ENCODE results near the gene LRRC59. TPM values are rescaled to one million over a fixed set of nuclear protein-coding genes. Genes with fewer than 3 reads are reported as not detected.

Gene LRRC59
- total RNA-seq, 1 experiment from 2014 or later: 182 TPM

DNA sequence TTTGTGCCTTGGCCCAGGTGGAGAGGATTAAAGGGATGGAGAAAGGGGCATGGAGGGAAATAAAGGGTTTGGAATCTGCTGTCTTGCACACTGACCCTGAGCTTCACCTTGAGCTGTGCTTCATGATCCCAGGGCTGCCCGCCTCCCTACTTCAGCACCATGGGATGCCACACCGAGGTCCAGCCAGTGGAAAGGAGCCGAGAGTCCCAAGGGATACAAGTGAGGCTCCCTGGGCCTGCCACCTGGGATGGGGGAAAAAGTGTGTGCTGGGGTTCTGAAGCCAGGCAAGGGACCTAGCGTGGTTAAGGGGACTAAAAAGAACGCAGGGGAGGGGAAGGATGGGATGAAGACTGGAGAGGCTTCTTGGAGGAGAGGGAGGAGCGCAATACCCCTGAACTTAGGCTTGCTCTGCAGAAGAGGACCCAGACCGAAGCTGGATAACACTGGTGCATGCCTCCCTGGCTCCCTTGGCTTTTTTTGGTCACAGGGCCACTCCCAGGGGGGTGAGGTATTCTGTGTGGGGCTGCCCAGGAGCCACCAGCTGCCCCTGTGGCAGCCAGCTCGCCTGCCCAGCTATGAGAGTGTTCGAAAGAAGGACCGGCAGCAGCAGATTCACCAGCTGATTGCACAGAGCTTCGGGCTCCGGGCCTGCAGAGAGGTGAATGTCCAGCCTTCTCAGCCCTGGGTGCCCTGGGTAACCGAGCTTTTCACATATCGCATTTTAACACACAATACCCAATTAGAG, 31.5 kb downstream of the LRRC59 start:
- in situ Hi-C loops (cut with HindIII; ENCODE audit: low sequenced_read_pairs): no loop called here
- DNase-seq (ENCODE audit: low spot score): no peak

DNA sequence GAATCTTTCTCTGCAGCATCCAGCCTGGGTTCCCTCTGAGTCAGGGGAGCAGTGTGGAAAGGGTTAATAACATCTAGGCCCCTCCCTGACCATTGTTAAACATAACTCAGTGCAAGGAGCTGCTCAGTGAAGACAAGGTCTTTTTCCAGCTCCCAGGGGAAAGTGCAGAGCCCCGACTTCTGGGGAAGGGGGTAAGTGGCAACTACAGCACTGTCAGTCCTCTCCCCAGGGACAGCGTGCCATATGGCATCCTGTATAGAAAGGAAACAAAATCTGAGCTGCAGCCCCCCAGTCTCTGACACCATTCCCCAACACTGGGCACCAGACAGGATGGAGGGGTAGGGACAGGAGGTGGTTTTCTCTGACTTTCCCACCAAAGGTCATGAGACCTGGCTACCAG, 32.2 kb downstream of the LRRC59 start:
- DNase-seq (ENCODE audit: low spot score): no peak
- in situ Hi-C loops (cut with HindIII; ENCODE audit: low sequenced_read_pairs): no loop called here

GRCh38 chr17:50364715-50365114, 32.6 kb downstream of the LRRC59 start:
- in situ Hi-C loops (cut with HindIII; ENCODE audit: low sequenced_read_pairs): no loop called here
- DNase-seq (ENCODE audit: low spot score): no peak

- DNase-seq (ENCODE audit: low spot score): no peak
- in situ Hi-C loops (cut with HindIII; ENCODE audit: low sequenced_read_pairs): no loop called here
Observed at GRCh38 chr17:50364061-50364458, 33.3 kb downstream of the LRRC59 start.

DNA sequence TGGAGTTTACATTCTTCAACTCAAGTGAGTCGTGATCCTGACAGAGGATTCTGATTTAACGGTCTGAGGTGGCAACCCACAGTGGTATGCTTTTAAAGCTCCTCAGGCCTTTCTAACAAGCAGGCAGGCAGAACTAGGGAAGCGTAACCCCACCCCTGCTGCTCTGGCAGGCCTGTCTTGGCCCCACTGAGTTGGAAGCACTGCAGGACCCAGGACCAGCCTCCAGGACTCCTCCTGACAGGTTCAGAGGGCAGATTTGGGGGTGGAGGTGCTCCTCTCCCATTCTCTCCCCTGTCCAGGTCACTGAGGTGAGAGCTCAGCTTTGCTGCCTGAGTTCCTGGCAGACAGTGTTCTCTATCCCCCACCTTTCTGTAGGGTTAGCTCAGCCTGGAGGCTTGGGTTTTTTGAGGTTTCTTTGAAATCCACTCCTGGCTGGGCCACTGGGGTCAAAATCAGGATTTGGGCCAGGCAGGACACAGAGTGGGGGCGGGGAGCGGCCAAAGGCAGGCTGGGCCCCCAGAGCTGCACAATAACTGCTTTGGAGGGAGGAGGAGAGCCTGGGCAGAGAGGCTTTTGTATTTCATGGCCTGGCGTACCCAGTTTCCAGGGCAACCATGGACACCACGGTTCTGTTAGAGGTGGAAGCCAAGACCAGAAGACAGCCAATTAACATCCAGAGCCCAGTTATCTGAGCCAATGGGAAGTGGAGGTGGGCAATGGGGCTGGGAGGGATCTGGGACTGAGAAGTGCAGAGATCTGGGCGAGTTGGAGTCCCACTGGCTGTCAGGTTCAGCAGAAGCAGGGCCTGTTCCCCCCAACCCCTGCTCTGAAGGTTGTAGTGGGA, 33.9 kb downstream of the LRRC59 start:
- DNase-seq (ENCODE audit: low spot score): peak; percentile 70
- in situ Hi-C loops (cut with HindIII; ENCODE audit: low sequenced_read_pairs): no loop called here

- no peak for DNase-seq (ENCODE audit: low spot score)
- in situ Hi-C loops (cut with HindIII; ENCODE audit: low sequenced_read_pairs): no loop called here
Observed at GRCh38 chr17:50362661-50363060, 34.7 kb downstream of the LRRC59 start.

DNA sequence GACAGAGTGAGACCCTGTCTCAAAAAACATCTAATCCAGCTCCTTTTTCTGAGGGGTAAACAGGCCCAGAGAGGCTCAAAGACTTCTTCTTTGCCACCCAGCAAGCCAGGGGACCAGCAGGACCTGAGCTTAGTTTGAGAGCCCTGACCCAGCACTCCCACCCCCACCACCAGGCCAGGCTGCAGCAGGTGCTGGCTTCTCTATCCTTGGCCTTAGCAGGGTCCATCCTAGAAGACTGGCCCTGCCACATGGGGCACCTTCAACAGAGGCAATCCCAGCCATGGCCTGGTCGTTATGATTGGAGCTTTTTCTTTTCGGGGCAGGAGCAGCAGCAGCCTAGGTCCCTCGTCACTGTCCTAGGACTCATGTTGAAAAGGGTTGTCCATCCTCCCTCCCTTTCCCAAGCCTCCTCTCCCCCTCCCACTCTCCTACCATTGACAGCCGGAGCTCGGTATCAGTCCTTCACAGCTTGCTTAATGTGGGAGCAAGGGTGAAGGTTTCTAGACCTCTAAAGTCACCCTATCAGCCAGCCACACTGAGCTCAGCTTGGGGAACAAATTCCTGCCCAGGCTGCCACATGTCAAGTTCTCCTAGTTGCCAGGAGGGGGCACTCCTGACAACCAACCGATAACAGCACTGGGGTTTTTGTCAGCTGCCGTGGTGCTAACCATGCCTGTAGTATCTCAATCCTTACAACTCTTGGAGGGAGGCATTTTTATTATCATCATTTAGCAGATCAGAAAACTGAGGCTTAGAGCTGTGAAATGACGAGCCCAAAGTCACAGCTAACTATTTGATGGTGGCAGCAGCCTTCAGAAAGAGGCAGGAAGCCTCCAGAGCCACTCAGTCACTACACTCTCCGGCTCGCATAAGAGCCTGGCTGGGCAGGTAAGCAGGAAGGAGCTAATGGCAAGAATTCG, 35.5 kb downstream of the LRRC59 start:
- in situ Hi-C loops (cut with HindIII; ENCODE audit: low sequenced_read_pairs): no loop called here
- peak; percentile 81 for DNase-seq (ENCODE audit: low spot score)

GRCh38 chr17:50360486-50361115, 36.7 kb downstream of the LRRC59 start:
- in situ Hi-C loops (cut with HindIII; ENCODE audit: low sequenced_read_pairs): no loop called here
- no peak for DNase-seq (ENCODE audit: low spot score)

DNA sequence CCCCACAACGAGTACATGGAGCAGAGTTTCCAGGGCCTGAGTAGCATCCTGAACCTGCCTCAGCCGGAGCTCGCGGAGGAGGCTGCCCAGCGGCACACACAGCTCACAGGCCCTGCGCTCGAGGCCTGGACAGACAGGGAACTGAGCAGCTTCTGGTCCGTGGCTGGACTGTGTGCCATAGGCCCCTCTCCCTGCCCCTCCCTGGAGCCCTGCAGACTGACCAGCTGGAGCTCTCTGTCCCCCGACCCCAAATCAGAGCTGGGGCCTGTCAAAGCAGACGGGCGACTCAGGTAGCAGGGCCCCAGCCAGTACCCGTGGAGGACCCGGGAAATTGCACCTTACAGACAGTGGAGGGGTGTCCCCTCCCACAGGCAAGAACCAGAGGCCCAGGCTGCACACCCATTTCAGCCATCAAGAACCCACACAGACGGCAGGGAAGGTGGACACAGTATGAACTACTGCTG, 37.3 kb downstream of the LRRC59 start:
- in situ Hi-C loops (cut with HindIII; ENCODE audit: low sequenced_read_pairs): no loop called here
- DNase-seq (ENCODE audit: low spot score): no peak

GRCh38 chr17:50359005-50359699, 38.2 kb downstream of the LRRC59 start:
- no peak for DNase-seq (ENCODE audit: low spot score)
- in situ Hi-C loops (cut with HindIII; ENCODE audit: low sequenced_read_pairs): no loop called here

- in situ Hi-C loops (cut with HindIII; ENCODE audit: low sequenced_read_pairs): no loop called here
- DNase-seq (ENCODE audit: low spot score): no peak
Observed at GRCh38 chr17:50358177-50358576, 39.1 kb downstream of the LRRC59 start.

DNA sequence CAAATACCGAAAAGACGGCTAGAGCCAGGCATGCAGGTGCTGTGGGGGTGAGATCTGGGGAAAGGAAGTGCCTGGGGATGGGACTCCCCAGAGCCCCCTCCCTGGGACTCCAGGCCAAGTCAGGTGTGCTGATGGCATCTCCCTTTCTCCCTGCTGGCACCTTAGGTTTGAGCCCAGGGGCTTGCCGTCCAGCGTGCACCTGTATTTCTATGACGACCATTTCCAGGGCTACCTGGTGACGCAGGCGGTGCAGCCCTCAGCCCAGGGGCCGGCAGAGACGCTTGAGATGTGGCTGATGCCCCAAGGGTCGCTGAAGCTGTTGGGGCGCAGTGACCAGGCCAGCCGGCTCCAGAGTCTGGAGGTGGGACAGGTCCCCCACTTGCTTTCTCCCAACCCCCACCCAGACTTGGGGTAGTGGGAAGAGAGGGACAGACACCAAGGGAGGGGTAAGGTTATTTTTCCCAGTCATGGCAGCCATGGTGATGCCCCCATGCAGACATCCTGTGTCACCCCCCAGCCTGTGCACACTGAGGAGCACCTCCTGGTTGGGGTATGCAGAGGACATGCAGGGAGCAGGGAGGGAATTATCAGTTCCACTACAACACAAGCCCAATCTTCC, 40.3 kb downstream of the LRRC59 start:
- in situ Hi-C loops (cut with HindIII; ENCODE audit: low sequenced_read_pairs): no loop called here
- DNase-seq (ENCODE audit: low spot score): no peak

- in situ Hi-C loops (cut with HindIII; ENCODE audit: low sequenced_read_pairs): no loop called here
- DNase-seq (ENCODE audit: low spot score): no peak
Observed at GRCh38 chr17:50356418-50356817, 40.9 kb downstream of the LRRC59 start.

GRCh38 chr17:50355701-50356341, 41.5 kb downstream of the LRRC59 start:
- no peak for DNase-seq (ENCODE audit: low spot score)
- in situ Hi-C loops (cut with HindIII; ENCODE audit: low sequenced_read_pairs): no loop called here

DNA sequence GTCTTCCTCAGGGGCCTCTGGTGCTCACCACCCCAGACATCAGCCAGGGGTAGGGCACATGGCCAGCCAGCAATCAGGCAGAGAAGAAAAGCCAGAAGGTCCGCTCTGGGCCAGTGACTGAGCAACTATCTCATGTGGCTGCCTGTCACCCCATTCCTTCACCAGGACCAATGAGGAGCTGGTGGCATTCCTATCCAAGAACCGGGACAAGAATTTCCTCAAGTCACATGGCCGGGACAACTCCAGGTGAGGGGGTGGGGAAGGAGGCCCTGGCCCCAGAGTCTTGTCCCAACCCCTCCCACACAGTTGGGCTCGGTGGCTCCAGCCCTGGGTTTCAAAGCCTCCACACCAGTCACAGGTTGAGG, 42.0 kb downstream of the LRRC59 start:
- in situ Hi-C loops (cut with HindIII; ENCODE audit: low sequenced_read_pairs): no loop called here

GRCh38 chr17:50354776-50355175, 42.5 kb downstream of the LRRC59 start:
- no peak for DNase-seq (ENCODE audit: low spot score)
- in situ Hi-C loops (cut with HindIII; ENCODE audit: low sequenced_read_pairs): no loop called here

More for the DNA sequence above, 42.0 kb downstream of the LRRC59 start:
- DNase-seq (ENCODE audit: low spot score): no peak

GRCh38 chr17:50354198-50354597, 43.1 kb downstream of the LRRC59 start:
- no peak for DNase-seq (ENCODE audit: low spot score)
- in situ Hi-C loops (cut with HindIII; ENCODE audit: low sequenced_read_pairs): no loop called here
